HK-2 (cell line): ENCODE measurements around the gene MPRIP.
"Not testable (repeated sequence)": the region's sequence is repeated elsewhere in the genome, so short reads cannot be mapped to it uniquely, and the experiment has no call there.

ENCODE experiments used
- DNase-seq: peaks from one replicate; pipeline ENCODE4 v3.0.0-alpha.2; 2018; ENCODE audit not compliant: unreplicated experiment

The MPRIP gene

DNA sequence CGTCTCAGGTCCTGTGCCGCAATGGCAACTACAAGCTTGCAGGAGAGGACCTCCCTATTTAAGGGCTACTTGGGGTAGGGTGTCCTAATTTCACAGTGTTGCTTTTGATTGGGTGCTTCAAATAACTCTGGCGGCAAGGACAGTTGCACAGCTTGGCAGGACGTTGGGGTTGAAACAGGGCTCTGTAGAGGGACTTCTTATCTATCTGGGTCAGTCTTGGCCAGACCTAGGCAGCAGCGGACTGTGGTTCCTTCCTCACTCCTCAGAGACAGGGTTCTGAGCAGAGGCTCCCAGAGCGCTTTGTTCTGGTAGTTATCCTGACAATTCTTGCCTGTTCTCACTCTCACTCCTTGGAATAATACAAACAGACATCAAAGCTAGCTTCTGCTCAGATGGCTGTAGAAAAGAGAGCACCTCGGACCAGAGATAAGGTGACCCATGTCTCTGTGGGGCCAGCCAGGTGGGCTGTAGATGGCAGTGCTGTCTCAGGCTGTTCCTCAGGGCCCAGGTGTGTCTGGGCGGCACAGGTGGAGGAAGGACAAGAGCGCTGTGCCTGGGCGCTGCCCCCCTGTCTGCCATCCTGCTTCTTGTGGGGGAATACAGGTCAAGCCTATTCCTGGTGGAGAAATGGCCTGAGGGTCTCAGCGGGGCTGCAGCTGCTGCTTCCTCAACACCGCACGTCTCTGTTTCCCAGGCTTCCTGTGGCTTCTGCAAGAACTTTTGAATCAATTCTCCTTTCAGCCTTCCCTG, 102.8 kb downstream of the MPRIP start:
- DNase-seq, result no peak

DNA sequence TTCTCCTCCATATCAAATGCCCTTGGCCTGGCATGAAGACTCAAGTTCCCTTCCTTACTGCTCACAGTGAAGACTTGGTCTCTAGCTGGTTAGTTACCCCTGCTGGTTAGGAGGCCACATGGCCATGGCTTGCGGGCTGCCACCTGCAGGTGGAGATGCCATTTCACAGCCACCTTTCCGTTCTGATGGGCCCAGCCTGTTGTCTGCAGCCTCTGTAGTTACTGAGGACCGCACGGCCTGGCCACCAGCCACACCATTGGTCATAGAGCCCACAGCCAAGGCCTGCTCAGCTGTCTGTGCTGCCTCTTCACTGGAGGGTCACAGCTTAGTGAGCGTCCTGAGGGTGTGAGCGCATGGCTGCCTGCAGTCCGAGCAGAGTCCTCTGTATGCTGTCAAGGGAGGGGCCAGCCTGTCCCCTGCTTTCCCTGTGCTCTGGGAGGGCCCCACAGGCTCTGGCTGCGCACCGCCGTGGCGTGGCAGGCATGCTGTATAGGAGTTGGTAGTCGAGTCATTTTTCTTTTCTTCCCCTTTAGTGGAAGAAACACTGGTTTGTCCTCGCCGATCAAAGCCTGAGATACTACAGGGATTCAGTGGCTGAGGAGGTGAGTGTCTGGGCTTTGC, 104.6 kb downstream of the MPRIP start:
- no peak for DNase-seq

DNA sequence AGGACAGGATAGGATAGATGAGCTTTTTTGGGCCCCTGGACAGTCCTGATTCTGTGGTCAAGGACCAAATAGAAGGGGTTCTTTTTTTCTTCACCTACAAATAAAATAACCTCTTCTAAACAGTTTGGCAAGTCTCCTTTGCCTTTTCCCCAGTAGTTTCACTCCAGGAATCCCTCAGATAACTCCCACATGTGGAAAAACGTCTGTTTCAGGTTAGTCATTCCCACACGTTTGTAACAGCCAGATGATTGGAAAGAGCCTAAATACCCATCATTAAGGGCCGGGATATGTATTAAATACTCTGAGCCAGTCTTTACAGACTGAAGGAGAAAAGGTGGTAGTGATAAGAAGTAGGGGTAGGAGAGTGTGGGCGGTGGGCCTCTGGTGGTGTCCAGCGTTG, 105.6 kb downstream of the MPRIP start:
- DNase-seq, result no peak

DNA sequence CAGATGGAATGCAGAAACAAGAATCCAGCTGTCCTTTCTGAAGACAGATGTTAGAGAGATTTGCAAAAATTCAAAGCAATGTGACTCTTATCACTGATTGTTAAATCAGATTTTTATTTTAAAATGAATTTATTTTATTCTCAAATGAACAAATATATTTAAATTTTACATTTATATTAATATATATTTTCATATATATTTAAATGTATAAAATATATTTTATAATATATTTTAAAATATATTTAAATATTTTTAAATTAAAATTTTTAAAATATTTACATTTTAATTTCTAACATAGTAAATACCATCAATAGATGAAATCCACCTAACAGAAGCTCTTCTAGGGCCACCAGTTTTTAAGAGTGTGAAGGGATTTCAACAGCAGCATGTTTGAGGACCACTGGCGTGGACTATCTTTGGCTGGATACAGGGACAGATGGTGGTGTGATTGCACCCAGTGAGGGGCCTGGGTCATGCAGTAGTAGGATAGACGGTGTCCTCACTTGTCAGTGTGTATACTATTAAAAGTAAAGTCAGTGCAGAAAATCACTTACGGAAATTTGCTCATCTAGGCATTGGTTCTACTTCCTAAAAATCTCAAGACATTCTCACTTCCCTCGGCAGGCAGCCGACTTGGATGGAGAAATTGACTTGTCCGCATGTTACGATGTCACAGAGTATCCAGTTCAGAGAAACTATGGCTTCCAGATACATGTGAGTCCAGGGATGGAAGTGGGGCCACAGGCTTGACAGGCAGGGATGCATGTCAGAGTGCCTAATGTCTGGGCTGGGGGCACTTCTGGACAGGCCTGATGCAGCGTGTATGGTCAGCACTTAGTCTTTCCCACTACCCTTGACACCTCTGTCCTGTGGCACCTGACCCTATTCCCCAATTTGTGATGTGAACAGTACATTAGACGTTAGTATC, 107.5 kb downstream of the MPRIP start:
- DNase-seq, result no peak

DNA sequence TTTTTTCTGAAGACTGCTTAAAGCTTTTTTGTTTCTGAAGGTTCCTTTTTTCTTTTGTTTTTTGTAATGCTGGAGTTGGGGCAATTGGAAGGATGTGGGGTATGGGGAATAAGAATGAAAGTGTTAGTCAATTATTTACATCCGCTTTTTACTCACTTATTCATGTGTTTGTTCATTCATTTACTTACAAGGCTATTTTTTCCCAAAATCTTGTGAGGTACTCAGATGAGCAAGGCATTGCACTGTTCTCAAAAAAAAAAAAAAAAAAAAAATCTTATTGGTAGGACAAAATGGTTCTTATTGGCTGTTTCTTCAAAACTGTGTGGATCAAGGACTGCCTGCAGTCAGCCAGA, 108.2 kb downstream of the MPRIP start:
- DNase-seq, result no peak

DNA sequence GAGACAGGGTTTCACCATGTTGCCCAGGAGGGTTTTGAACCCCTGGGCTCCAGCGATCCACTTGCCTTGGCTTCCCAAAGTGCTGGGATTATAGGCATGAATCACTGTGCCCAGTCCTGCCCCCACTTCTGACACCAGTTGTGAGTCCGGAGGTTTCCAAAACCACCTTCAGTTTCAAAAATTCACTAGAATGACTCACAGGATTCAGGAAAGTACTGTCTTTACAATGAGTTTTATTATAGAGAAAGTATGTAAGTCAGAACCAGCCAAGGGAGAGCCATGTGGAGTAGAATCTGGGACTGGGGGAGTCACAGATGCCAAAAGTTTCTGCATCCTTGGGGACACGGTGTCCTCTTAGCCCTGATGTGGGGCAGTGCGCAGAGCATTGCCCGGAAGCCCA, 108.8 kb downstream of the MPRIP start:
- peak; percentile 53 for DNase-seq

DNA sequence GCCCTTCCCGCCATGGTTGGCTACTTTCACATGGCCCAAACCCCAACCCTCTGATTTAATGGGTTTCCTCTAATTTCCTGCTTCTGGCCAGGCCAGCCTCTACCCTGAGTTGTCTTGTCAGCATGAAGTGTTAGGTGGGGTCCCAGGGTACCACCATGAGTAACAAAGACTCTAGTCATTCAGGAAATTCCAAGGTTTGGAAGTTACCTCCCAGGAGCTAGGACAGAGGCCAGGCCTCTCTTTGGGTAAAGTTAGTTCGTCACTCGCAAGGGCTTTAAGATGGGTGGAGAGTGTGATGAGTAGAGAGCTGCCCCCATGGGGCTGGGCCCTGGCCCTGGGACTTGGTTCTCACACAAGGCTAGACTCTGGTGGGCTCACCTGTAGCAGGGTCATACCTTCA, 109.3 kb downstream of the MPRIP start:
- DNase-seq, result peak; percentile 43

DNA sequence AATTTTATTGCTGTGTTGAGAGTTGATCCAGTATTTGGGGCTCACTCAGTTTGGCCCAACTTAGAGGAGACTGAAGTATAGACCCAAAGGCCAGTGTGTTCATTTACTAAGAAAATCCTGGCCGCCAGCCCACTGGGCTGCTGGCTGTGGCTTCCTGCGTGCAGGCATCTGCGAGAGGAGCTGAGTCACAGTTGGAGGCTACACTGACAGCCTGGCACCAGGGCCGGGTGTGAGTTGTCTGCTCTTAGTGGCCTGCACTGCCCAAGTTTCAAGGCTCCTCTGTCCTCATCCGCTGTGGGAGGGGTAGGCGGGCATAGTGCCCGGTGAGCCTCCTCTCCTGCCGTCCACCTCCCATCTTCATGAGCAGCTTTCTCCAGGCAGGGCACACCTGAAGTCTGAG, 109.7 kb downstream of the MPRIP start:
- DNase-seq, result peak; percentile 85

DNA sequence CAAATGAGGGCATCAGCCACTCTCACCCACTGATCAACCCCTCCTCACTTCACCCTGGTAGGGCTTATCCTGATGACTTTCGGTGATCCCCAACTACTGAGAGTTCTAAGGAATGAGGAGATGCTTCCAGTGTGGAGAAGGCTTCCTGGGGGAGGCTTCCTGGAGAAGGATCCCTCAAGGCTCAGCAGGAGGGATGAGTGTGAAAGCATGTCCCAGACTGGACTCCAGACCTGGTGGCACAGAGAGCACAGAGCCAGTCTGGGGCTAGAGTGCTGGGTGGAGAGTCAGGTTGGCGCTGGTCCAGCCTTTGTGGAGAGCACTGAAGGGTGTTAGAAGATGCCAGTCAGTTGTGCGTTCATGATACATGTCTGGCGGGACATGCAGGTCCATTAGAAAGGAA, 110.1 kb downstream of the MPRIP start:
- DNase-seq, result peak; percentile 27

DNA sequence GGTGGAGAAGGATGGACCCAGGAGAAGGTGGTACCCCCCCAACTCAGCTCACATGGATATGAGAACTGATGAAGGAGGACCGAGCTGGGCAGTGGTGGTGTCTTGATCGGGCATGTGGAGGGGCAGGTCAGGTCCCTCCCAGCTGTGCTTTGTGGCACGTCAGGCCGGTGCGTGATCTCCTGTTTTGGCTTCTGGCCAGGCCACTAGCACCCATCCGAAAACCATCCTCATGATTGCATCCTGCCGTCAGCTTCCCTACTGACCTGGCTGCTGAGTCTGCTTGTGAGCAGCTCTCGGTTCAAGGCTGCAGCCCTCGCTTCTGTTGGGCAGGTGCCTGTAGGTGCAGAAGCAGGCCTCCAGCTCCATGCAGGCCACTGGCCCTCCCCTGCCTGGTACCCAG, 110.8 kb downstream of the MPRIP start:
- no peak for DNase-seq

DNA sequence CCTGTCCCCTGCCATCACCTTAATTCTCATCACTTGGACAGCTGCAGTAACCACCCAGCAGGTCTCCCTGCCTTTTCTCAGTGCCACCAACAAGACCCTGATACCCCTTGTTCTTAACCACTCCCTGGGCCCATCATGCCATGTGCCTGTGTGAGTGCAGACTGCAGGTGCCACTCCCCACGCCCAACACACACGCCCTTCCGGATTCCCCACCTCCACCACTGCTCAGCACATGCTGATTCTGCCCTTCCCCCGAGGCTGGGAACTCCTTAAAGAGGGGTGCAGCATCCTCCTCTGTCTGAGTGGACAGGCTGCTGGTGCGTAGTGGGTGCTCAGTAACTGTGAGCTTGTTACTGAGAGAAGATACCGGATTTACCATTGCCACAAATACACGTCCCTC, 111.5 kb downstream of the MPRIP start:
- DNase-seq, result no peak

DNA sequence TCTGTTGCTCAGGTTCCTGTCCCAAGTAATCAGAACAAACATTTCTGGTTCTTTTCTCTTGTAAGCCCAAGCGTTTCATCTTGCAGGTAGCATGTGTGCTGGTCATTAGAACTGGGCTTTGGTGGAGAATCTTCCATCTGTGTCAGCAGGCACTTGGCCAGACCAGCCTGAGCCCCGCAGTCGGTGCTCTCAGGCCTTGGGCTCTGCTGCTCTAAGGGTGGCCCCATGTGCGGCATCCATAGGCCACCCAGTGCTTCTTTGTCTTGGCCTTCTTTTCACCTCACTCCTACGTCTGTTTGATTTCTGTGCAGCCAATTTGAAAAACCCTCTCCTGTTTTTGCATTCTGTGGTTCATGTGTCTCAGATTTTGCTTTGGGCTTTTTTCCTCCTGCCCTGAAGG, 112.3 kb downstream of the MPRIP start:
- no peak for DNase-seq

DNA sequence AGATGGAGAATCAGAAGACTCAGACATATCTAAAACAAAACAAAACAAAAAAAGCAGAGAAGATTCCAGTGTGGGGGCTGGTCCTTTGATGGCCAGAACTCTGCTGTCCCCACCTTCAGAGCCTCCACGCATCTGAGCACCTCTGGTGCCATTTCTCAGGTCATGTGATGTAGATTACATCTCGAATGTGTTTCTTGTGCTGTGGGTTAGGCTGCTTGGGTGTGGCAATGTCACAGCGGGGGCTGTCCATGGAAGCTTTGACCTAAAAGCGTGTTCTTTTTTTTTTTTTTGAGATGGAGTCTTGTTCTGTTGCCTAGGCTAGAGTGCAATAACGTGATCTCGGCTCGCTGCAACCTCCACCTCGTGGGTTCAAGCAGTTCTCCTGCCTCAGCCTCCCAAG, 112.7 kb downstream of the MPRIP start:
- no peak for DNase-seq

DNA sequence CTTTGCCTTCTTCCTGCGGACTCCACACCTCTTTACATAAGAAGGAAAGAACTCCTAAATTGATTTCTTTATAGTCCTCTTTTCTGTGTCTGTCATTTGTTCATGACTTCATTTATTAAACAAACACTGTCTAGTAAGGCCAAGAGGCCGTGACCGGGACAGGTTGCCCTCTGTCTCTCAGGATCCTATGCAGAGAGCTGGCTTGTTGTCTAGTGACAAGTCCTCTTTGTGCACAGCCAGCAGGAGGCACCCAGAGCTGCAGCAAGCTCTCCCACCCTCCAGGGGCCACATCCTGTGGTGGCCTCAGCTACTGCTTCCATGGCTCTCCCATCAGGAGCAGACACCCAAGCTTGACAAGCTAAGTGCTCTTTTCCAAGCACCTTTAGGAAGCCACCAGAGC, 113.3 kb downstream of the MPRIP start:
- no peak for DNase-seq

DNA sequence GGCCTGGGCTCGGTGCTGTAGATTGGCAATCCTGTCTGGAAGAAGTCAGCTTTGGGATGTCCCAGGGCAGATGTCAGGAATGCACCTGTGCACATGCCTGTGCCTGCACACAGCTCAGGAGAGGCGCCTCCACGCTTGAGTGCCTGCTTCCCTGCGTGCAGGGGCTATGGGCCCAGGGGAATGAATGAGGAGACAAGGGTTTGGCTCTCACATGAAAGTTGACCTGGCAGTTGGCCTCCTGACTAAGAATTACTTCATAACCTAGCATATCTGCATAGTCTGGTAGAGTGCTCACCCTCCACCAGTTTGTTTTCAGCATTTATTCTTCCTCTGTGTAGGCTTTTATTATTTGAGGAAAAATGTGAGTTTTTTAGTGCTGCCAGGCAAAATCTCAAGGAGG, 113.8 kb downstream of the MPRIP start:
- DNase-seq, result peak; percentile 60

DNA sequence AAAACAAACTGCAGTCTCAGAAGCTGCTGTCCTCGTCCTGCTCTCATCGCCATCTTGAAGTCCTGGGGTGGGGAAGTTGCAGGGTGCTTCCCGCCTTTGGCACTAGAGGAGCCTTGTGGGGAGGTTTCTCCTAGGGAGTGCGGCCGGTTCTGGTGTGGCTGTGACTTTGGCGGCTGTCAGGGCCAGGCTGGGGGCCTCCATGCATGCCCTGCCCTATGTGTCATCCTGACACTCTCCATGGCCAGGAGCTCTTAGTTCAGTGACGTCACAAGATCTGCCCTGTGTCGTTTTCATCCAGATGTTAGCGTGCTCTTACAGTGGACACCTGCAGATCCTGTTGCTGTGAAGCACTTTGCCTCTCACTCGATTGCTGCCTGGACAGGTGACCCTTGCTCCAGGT, 114.3 kb downstream of the MPRIP start:
- peak; percentile 17 for DNase-seq

DNA sequence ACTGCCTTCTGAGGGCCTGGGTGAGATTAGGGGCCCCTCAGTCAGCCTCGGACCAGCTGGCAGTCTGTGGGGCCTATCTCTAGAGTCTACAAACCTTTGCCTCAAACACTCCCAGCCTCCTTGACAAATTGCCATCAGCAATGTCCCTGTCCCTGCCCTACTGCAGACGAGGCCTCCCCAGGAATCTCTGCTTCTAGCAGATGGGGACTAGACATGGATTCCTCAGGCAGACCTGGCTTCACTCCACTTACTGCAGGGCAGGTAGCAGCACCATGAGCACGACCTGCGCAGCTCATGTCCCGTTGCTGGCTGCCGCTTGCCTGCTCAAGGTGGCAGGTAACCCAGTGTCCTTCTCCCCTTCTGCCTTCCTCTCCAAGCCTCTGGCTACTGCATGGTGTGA, 114.8 kb downstream of the MPRIP start:
- no peak for DNase-seq

DNA sequence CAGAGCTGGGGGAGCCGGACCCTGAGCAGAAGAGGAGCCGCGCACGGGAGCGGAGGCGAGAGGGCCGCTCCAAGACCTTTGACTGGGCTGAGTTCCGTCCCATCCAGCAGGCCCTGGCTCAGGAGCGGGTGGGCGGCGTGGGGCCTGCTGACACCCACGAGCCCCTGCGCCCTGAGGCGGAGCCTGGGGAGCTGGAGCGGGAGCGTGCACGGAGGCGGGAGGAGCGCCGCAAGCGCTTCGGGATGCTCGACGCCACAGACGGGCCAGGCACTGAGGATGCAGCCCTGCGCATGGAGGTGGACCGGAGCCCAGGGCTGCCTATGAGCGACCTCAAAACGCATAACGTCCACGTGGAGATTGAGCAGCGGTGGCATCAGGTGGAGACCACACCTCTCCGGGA, 116.2 kb downstream of the MPRIP start:
- DNase-seq, result not testable (repeated sequence)

DNA sequence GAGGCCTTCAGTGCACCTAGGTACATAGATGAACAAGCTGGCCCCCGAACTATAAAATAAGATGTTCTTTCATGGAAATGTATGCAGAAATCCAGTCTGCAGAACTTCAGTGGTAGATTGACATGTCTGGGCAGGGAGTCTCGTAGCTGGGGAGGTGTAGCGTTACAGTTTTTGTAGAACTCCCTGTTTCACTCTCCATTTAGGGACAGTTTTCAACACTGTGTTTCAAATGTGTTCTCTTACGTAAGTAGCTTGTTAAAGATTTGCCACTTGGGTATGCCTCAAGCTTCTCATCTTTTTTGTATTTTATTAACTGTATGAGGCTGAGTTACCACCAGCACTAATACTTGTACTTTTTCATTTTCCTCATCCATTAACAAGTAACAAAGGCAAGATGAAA, 117.3 kb downstream of the MPRIP start:
- no peak for DNase-seq

DNA sequence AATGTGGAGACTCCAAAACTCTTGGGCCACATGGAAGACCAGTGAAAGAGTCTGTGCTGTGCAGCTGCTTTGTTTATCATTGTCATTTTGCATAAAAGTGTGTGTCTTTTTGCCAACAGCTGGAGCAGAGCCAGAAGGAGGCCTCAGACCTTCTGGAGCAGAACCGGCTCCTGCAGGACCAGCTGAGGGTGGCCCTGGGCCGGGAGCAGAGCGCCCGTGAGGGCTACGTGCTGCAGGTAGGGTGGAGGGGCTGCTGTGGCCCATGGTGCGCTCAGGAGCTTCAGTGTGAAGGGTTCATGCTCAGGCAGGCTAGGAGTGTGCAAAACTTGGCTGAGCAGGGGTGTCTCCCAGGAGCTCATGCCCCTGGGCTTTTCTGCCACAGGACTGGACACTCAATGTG, 118.9 kb downstream of the MPRIP start:
- DNase-seq, result no peak

DNA sequence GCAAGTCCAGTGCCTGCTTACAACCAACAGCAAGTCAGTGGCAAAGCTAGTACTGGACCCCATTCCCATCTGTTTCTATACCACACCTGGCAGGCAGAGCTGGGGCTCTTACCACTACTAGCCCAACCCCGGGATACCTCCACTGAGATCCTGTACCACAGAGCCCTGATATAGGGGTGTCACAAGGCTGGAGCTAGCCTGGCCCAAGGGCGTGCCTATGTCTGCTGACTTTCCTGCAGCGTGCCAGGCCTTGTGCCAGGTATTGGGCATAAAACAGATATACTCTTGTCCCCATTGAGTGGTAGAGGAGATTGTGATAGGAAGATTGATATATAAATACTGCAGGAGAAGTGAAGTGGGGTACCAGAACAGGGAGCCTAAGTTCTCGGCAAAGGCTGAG, 119.5 kb downstream of the MPRIP start:
- no peak for DNase-seq

DNA sequence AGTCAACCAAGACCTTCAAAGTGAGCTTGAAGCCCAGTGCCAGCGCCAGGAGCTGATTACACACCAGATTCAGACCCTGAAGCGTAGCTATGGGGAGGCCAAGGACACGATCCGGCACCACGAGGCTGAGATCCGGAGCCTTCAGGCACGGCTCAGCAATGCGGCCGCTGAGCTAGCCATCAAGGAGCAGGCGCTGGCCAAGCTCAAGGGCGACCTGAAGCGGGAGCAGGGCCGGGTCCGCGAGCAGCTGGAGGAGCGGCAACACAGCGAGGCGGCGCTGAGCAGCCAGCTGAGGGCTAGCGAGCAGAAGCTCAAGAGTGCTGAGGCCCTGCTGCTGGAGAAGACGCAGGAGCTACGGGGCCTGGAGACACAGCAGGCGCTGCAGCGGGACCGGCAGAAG, 121.9 kb downstream of the MPRIP start:
- no peak for DNase-seq

DNA sequence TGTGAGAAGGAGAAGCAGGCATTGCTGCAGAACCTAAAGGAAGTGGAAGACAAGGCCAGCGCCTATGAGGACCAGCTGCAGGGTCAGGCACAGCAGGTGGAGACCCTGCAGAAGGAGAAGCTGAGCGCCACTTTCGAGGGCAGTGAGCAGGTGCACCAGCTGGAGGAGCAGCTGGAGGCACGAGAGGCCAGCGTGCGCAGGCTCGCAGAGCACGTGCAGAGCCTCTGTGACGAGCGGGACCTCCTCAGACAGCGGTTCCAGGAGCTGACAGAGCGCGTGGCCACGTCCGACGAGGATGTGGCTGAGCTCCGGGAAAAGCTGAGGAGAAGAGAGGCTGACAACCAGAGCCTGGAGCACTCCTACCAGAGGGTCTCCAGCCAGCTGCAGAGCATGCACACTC, 122.4 kb downstream of the MPRIP start:
- DNase-seq, result no peak
